HCT116 (cell line): ENCODE data around the gene SFRP2. TPM values are rescaled to one million over a fixed set of nuclear protein-coding genes. Genes with fewer than 3 reads are reported as not detected.

Experiments
- ATAC-seq: fragments of 200-7000 bp; cut with Tn5 transposase; 2 replicates; pipeline ENCODE4 v1.9.1; 2020; ENCODE audit warnings: mild to moderate bottlenecking, moderate library complexity
- BruUV-seq: library from RNA; stranded (reverse); fragments of 400-500 nt; replicated peaks from 2 replicates; lab custom pipeline; 2021; lab: Mats Ljungman, UMichigan
- CTCF ChIA-PET: fragments of 300-600 bp; sonication (Branson Sonifier 250); formaldehyde crosslinking; loops from one replicate; lab custom pipeline; 2021; ENCODE audit warnings: antibody characterized with exemption; lab: Charles Lee
- POLR2A ChIA-PET: fragments of 300-600, 350-600 bp; sonication (Branson Sonifier 250); formaldehyde crosslinking; loops from one replicate; lab custom pipeline; 2021; ENCODE audit warnings: antibody characterized with exemption; lab: Charles Lee
- RAD21 ChIA-PET, 2 experiments: fragments of 300-600 bp; sonication (Branson Sonifier 250); formaldehyde crosslinking; loops; one replicate each; lab custom pipeline; 2023; ENCODE audit warnings: low total read pairs in 2 of 2; ENCODE audit not compliant: uncharacterized antibody in 2 of 2, unreplicated experiment in 2 of 2, low non-redundant PET in 1 of 2; lab: Charles Lee
- DNase-seq: peaks from one replicate; pipeline ENCODE4 v3.0.0-alpha.2; 2010; ENCODE audit warnings: low read depth, low spot score
- H2AFZ ChIP-seq: fragments of 200-600 bp; shearing (Covaris generic), sonication (generic); 2 replicates; pipeline ENCODE4 v1.6.1; 2017; ENCODE audit warnings: low read depth, mixed run types, mixed read lengths, antibody characterized with exemption, low read length; ENCODE audit not compliant: poor library complexity, severe bottlenecking
- H3K27ac ChIP-seq: 2 replicates; pipeline ENCODE4 v1.5.1; 2012; ENCODE audit warnings: low read depth, low read length
- H3K27me3 ChIP-seq: fragments of 200-600 bp; sonication (generic); 2 replicates; pipeline ENCODE4 v1.6.1; 2016; ENCODE audit warnings: mixed run types, low read length, mixed read lengths; ENCODE audit not compliant: insufficient read depth
- H3K36me3 ChIP-seq, 2 experiments: fragments of 200-500 bp in 1 of 2; fragments of 200-600 bp in 1 of 2; sonication (Bioruptor generic) in 1 of 2; sonication (generic) in 1 of 2; 2 replicates each; pipeline versions ENCODE4 v1.5.1 to v1.6.1; 2014 to 2016; ENCODE audit warnings: low read length in 2 of 2, inconsistent platforms in 1 of 2, mixed read lengths in 1 of 2, mixed run types in 1 of 2; ENCODE audit not compliant: insufficient read depth in 2 of 2, control insufficient read depth in 1 of 2
- H3K4me1 ChIP-seq, 2 experiments: fragments of 200-600 bp in 1 of 2; sonication (generic) in 1 of 2; 2 replicates each; pipeline versions ENCODE4 v1.5.1 to v1.6.1; 2012 to 2017; ENCODE audit warnings: low read length in 2 of 2, inconsistent platforms in 1 of 2, mild to moderate bottlenecking in 1 of 2, mixed read lengths in 1 of 2, mixed run types in 1 of 2, moderate library complexity in 1 of 2; ENCODE audit not compliant: insufficient read depth in 2 of 2, control insufficient read depth in 1 of 2
- H3K4me2 ChIP-seq: fragments of 200-600 bp; sonication (generic); 2 replicates; pipeline ENCODE4 v1.6.1; 2017; ENCODE audit warnings: mixed run types, low read length, mixed read lengths
- H3K4me3 ChIP-seq, 2 experiments: fragments of 200-600 bp in 1 of 2; sonication (generic) in 1 of 2; replicated peaks in 1 of 2; 2 replicates each; pipeline ENCODE4 v1.5.1; 2011 to 2016; ENCODE audit warnings: low read length in 2 of 2, control low read depth in 1 of 2, low read depth in 1 of 2, mild to moderate bottlenecking in 1 of 2, mixed read lengths in 1 of 2, mixed run types in 1 of 2
- H3K79me2 ChIP-seq: fragments of 200-600 bp; sonication (generic); 2 replicates; pipeline ENCODE4 v1.6.1; 2017; ENCODE audit warnings: mild to moderate bottlenecking, mixed run types, low read length, moderate library complexity, mixed read lengths; ENCODE audit not compliant: insufficient read depth
- H3K9ac ChIP-seq: fragments of 200-600 bp; sonication (generic); 2 replicates; pipeline ENCODE4 v1.6.1; 2016; ENCODE audit warnings: low read length, mixed read lengths
- H3K9me2 ChIP-seq: fragments of 200-600 bp; sonication (generic), shearing (Covaris generic); 2 replicates; pipeline ENCODE4 v1.6.1; 2017; ENCODE audit warnings: mixed run types, mild to moderate bottlenecking, moderate library complexity; ENCODE audit not compliant: insufficient read depth
- H3K9me3 ChIP-seq, 2 experiments: fragments of 200-500 bp in 1 of 2; fragments of 200-600 bp in 1 of 2; sonication (Bioruptor generic) in 1 of 2; sonication (generic) in 1 of 2; 2 replicates each; pipeline ENCODE4 v1.6.1; 2014 to 2017; ENCODE audit warnings: low read length in 2 of 2, mixed read lengths in 2 of 2, inconsistent platforms in 1 of 2, low read depth in 1 of 2, mild to moderate bottlenecking in 1 of 2, mixed run types in 1 of 2, moderate library complexity in 1 of 2; ENCODE audit not compliant: control insufficient read depth in 1 of 2, insufficient read depth in 1 of 2
- H4K20me1 ChIP-seq: fragments of 200-600 bp; sonication (generic), shearing (Covaris generic); 2 replicates; pipeline ENCODE4 v1.6.1; 2017; ENCODE audit warnings: mixed run types, mild to moderate bottlenecking, moderate library complexity; ENCODE audit not compliant: insufficient read depth
- CBX3 ChIP-seq: IDR thresholded peaks from 2 replicates; pipeline ENCODE4 v1.6.1; 2012; ENCODE audit warnings: low read depth
- CEBPB ChIP-seq: IDR thresholded peaks from 2 replicates; pipeline ENCODE4 v1.6.1; 2012; ENCODE audit warnings: low read depth
- EGR1 ChIP-seq: IDR thresholded peaks from 2 replicates; pipeline ENCODE4 v1.6.1; 2012; ENCODE audit warnings: low read depth
- EZH2 ChIP-seq: fragments of 200-600 bp; sonication (generic); IDR thresholded peaks from 2 replicates; pipeline ENCODE4 v1.6.1; 2017; ENCODE audit warnings: antibody characterized with exemption, mixed run types
- EZH2phosphoT487 ChIP-seq: fragments of 200-600 bp; IDR thresholded peaks from 2 replicates; pipeline ENCODE4 v1.6.1; 2018; ENCODE audit warnings: antibody characterized with exemption, borderline replicate concordance
- FOSL1 ChIP-seq: IDR thresholded peaks from 2 replicates; pipeline ENCODE4 v1.6.1; 2012; ENCODE audit warnings: low read depth
- JUND ChIP-seq: IDR thresholded peaks from 2 replicates; pipeline ENCODE4 v1.6.1; 2012
- POLR2A ChIP-seq: IDR thresholded peaks from 2 replicates; pipeline ENCODE4 v1.7.0; 2011; ENCODE audit warnings: borderline replicate concordance; ENCODE audit not compliant: insufficient read depth, insufficient read length; ENCODE audit errors: extremely low read depth
- POLR2AphosphoS5 ChIP-seq: IDR thresholded peaks from 2 replicates; pipeline ENCODE4 v1.6.1; 2011; ENCODE audit warnings: mild to moderate bottlenecking, low read depth, low read length, moderate library complexity
- RAD21 ChIP-seq: IDR thresholded peaks from 2 replicates; pipeline ENCODE4 v1.6.1; 2012; ENCODE audit warnings: low read depth, mild to moderate bottlenecking
- SP1 ChIP-seq: IDR thresholded peaks from 2 replicates; pipeline ENCODE4 v1.6.1; 2012; ENCODE audit warnings: low read depth
- SRF ChIP-seq: IDR thresholded peaks from 2 replicates; pipeline ENCODE4 v1.6.1; 2012; ENCODE audit warnings: low read depth
- ZFX ChIP-seq: fragments of 450-650 bp; IDR thresholded peaks from 2 replicates; pipeline ENCODE4 v1.6.1; 2017
- intact Hi-C: fragments of 100-400 bp; cut with micrococcal nuclease; formaldehyde crosslinking; loops from 2 replicates; pipeline ENCODE4 v1.10.0; 2022
- total RNA-seq: library from RNA; stranded (reverse); gene quantifications from one replicate; pipeline ENCODE4 v1.2.1, GENCODE V29; 2021; ENCODE audit not compliant: unreplicated experiment
- TF ChIP-seq, protein P1 (sequence below): IDR thresholded peaks from 2 replicates; pipeline ENCODE4 v1.6.1; 2011; ENCODE audit warnings: mild to moderate bottlenecking, low read length, moderate library complexity; ENCODE audit not compliant: insufficient replicate concordance; ENCODE audit errors: extremely low read depth
- TF ChIP-seq, protein P2 (sequence below): IDR thresholded peaks from 2 replicates; pipeline ENCODE4 v1.6.1; 2012
- TF ChIP-seq, protein P3 (sequence below): IDR thresholded peaks from 2 replicates; pipeline ENCODE4 v1.6.1; 2012

Gene SFRP2
- total RNA-seq, 1 experiment from 2014 or later, result 0.22 TPM

DNA sequence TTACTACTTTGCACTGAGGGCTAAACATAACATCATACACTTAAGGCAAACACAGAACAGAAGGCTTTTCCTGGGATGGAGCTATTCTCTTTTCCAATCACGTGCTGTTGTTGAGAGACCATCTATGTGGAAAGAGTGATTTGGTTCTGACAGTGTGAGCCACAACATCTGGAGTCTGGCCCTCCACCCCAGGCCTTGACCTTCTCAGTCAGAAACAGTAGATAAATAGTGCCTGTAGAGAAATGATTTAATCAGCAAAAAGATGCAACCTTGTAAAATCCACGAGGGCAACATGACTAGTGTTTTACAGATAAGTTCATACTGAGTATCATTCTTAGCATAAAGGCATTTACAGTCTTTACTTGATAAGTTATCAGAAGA lies 10.8 kb upstream of the SFRP2 start:
- no peak for ATAC-seq
- Histone ChIP-seq H3K9ac (no peak overlapping the region), H2AFZ (no peak overlapping the region), H3K36me3 (no peaks in the 10 kb centered on the region), H3K27me3 (no peaks in the 10 kb centered on the region; the same call in 1 of the 2 replicates), H3K79me2 (no peaks in the 10 kb centered on the region), H4K20me1 (no peaks in the 10 kb centered on the region), H3K9me3 (no peaks in the 10 kb centered on the region), H3K4me2 (no peak overlapping the region), H3K27ac (no peak overlapping the region), H3K9me2 (no peaks in the 10 kb centered on the region), H3K4me3 (no peak overlapping the region), H3K4me1 (no peaks in the 10 kb centered on the region)
- TF ChIP-seq, protein P1, sequence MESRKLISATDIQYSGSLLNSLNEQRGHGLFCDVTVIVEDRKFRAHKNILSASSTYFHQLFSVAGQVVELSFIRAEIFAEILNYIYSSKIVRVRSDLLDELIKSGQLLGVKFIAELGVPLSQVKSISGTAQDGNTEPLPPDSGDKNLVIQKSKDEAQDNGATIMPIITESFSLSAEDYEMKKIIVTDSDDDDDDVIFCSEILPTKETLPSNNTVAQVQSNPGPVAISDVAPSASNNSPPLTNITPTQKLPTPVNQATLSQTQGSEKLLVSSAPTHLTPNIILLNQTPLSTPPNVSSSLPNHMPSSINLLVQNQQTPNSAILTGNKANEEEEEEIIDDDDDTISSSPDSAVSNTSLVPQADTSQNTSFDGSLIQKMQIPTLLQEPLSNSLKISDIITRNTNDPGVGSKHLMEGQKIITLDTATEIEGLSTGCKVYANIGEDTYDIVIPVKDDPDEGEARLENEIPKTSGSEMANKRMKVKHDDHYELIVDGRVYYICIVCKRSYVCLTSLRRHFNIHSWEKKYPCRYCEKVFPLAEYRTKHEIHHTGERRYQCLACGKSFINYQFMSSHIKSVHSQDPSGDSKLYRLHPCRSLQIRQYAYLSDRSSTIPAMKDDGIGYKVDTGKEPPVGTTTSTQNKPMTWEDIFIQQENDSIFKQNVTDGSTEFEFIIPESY, result no peak
- TF ChIP-seq RAD21 (no peak), POLR2A (no peak), ZFX (no peak), EZH2phosphoT487 (no peak), JUND (no peak), CBX3 (no peak), SRF (no peak), EGR1 (no peak), CEBPB (no peak), EZH2 (no peak), FOSL1 (no peak), POLR2AphosphoS5 (no peak), SP1 (no peak)
- TF ChIP-seq, protein P2, sequence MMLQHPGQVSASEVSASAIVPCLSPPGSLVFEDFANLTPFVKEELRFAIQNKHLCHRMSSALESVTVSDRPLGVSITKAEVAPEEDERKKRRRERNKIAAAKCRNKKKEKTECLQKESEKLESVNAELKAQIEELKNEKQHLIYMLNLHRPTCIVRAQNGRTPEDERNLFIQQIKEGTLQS, result no peak
- TF ChIP-seq, protein P3, sequence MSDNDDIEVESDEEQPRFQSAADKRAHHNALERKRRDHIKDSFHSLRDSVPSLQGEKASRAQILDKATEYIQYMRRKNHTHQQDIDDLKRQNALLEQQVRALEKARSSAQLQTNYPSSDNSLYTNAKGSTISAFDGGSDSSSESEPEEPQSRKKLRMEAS, result no peak
- POLR2A ChIA-PET, result no interaction called here
- RAD21 ChIA-PET, result no interaction called here
- DNase-seq, result no peak
- BruUV-seq, result no TSS peak
- intact Hi-C loops, result no loop called here
- CTCF ChIA-PET, result no interaction called here
